ENCODE data around the gene PERP.
"Not testable (repeated sequence)": the region's sequence is repeated elsewhere in the genome, so short reads cannot be mapped to it uniquely, and the experiment has no call there.

Gene PERP

GRCh38 chr6:138105446-138105845, 1.8 kb downstream of the PERP start:
- no peak for DNase-seq (ENCODE audit: low read depth)

DNA sequence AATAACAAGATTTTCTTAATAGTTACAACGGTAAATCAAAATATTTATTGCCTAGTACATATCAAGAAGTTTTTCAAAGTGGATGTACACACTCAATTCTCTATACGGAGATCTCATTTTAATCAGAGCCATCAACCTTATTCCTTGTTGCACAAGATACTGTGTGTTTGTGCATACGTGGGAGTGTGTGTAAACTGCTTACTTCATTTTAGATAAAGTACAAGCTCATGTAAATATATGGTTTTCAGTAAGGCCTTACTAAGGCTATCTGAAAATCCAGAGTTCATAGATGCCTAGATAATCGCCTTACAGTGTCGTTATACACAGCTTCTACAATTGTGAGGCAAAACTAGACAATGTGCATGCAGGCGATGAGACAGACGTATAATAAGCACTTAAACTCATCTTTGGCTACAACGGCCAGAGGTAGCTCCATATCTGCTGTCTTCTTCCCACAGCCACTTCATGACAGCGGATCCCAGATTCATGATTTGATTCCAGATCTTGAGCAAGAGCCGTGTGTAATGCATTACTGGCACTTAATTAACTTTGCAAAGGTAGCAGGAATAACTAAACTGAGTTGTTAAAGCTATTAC, 2.5 kb downstream of the PERP start:
- no peak for DNase-seq (ENCODE audit: low read depth)

DNA sequence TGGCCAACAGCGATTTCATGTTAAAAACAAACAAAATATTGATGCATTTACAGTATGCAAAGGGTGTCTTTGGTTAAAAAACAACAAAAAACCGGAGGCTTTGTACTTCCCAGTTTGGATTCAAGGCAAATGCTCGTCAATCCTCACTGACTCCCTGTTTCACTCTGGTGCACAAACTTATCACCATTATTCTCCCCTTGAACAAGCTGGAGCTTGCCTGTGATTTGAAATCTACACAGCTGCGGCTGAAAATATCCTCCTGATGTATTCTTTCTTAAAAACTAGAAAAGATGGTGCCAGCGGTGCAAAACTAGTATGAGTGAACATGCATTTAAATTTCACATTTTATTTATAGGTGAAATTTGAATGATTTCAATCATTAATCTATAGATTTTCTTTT, 3.3 kb downstream of the PERP start:
- DNase-seq (ENCODE audit: low read depth) = no peak

DNA sequence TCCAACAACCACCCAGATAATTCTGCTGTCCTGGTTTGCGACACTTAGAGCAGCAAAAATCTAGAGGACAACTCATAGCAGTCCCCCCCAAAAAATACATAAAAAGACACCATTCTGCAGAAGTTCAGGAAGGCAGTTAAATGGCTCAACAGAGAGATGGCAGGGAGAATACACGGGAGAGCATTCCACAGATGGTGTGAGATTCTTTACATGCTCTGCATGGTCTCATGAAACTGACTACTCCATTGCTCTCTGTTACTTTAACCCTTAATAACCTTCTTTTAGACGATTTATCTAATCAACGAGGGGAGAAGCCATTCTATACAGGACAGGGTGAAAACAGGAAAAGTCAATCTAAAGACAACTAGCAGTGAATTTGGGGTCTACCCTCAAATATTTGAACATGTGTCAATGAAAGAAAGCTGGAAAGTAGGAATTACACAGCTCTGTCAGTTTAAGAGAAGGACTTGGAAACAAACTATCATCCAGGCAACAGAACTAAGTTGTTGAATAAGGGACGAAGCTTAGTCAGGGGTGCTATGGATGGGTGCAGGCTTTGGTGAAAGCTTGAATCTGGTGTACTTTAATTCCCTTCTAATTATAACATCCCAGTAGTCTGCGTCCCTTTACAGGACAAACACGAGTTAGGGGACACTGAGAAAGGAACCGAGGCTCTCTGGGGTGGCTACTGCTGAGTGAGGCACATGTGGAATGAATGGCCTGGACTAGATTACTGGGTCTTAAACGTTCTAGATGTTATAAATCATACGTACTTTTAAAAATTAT, 5.1 kb downstream of the PERP start:
- no peak for DNase-seq (ENCODE audit: low read depth)

GRCh38 chr6:138099832-138100231, 7.4 kb downstream of the PERP start:
- DNase-seq (ENCODE audit: low read depth) = no peak

DNA sequence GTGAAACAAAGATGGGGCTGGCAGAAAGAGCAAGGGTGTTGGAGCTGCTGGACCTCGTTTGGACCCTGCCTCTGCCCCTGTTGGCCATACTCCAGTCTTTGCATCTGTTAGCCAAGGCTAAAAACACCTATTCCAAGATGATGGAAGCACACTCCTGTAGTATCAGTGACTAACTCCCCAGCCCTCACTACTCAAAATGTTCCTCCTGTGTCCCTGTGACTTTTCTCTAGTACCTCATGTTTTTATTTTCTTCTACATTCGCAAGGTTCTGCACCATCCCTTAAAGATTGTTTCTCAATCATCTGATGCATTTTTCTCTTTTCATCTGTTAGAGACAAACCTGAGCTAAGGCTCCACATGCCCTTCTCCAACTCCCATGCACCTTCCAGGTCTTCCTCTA, 8.9 kb downstream of the PERP start:
- no peak for DNase-seq (ENCODE audit: low read depth)

- no peak for DNase-seq (ENCODE audit: low read depth)
Observed at GRCh38 chr6:138094260-138094659, 13.0 kb downstream of the PERP start.

GRCh38 chr6:138093632-138094031, 13.6 kb downstream of the PERP start:
- DNase-seq (ENCODE audit: low read depth) = no peak

DNA sequence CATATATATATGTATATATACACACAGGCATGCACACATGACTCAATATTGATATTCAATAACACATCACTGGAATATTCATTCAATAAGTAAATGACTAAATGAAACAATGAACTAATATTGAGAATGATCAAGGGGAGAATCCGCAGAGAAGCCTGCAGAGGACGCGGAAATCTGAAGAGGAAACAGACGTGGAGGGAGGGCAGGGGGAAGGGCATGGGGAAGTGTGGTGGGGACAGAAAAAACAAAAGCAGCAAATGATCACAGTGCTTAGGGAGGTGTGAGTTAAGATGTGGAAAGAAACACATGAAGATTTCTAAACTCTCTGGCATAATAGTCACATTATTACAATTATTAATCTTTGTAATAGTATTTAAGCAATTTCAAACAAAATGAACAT, 14.5 kb downstream of the PERP start:
- DNase-seq (ENCODE audit: low read depth) = no peak

DNA sequence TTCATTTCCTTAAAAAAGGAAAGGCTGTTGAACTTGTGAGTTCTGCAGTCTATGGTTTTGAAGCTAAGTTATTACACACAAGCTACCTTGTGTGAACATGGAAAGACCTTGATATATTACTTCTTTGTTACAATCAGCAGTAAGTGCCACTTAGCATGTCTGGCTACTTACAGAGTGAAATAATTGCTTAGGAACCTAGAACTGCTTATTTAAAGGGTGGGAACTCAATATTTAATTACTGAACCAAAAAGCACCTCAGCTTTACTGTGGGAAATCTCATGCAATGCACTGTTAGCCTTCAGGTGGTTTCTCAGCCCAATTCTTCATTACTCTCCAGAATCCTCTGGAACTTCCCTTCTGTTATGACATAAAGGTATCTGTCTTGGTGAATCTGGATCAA, 17.9 kb downstream of the PERP start:
- no peak for DNase-seq (ENCODE audit: low read depth)

GRCh38 chr6:138088326-138088762, 18.9 kb downstream of the PERP start:
- no peak for DNase-seq (ENCODE audit: low read depth)

DNA sequence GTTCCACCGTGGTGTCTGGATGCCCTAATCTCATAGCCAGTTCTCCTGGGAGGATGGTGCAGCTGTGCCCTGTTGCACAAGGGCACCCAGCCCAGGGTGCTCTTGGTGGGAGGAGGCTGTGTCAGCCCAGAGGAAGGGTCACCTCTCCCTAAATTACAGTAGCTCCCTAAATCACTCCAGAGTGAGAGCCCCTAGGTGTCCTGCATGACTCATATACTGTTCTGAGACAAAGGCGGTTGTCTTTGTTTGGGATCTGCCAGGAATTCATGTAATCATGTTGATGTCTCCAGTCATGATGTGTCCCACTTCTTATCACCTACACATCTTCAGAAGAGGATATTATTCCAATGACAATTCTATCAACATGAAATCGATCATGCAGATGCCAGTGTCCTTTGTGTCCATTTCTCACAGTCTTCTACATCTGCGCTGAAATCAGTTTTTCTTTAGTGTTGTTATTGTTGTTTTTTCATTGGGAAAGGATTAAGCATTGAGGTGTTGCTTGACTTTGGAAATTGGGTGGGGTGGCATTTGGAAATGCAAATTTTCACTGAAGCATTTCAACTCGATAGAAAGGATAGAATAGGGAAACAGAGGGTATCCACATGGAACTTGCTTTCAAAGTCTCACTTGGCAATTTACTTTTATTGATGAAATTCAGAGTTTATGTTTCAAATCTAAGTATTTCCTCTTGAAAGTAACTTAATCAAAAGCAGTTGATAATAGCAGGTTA, 19.5 kb downstream of the PERP start:
- DNase-seq (ENCODE audit: low read depth) = no peak

- no peak for DNase-seq (ENCODE audit: low read depth)
Observed at GRCh38 chr6:138086573-138087196, 20.5 kb downstream of the PERP start.

DNA sequence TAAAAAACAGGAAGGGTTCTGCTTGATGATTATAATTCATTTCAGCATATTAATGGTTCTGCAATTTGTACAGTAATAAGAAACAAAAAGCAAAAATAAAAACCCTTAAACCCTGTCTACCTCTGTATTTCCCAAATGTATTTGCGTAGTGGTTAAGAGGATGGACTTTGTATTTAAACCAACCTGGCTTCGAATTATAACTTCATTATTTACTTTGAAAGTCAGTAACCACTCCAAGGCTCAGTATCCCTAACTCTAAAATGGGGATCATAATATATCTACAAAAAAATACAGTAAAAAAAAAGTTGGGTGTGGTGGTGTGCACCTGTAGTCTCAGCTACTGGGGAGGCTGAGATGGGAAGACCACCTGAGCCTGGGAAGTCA, 21.4 kb downstream of the PERP start:
- DNase-seq (ENCODE audit: low read depth) = no peak

DNA sequence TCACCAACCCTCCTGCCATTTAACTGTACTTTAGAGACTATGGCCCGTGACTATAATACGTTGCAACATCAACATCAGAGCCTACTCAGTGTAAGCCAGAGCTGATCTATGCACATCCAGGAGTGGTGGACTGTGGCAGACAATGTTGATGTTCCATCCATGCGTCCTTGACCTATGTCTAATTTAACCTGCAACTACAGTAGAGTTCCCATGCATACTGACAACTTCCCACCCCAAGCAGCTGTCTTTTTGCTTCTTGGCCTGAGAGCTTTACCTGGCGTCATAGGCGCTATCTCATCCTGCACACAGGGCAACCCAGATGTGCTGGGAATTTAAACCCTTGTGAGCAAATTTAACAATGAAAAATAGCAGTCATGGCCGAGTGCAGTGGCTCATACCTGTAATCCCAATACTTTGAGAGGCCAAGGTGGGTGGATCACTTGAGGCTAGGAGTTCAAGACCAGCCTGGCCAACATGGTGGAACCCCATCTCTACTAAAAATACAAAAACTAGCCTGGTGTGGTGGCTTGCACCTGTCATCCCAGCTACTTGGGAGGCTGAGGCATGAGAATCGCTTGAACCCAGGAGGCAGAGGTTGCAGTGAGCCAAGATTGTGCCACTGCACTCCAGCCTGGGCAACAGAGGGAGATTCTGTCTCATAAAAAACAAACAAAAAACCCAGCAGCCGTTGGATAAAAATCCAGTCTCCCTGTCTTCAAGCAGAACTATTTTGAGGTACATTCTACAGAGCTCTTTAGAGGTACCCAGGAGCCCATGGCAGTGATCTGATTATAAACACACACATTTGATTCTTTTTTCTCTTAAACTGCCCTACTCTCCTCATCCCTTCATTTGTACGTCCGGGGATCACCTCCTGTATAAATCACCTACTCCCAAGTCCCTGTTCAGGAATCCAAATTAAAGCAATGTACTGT, 22.0 kb downstream of the PERP start:
- no peak for DNase-seq (ENCODE audit: low read depth)

DNA sequence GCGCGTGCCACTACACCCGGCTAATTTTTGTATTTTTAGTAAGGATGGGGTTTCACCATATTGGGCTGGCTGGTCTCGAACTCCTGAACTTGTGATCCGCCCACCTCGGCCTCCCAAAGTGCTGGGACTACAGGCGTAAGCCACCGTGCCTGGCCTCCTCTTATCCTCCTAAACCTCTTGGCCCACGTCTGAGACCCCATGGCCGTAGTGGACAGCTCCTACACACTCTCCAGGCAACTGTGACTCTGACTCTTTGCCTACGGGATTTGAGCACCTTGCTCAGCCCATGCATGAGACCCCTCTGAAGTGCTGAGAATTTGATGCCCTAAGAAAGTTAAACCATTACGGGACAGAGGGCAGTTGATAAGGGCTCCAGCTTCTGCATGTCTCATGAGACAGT, 25.0 kb downstream of the PERP start:
- no peak for DNase-seq (ENCODE audit: low read depth)

DNA sequence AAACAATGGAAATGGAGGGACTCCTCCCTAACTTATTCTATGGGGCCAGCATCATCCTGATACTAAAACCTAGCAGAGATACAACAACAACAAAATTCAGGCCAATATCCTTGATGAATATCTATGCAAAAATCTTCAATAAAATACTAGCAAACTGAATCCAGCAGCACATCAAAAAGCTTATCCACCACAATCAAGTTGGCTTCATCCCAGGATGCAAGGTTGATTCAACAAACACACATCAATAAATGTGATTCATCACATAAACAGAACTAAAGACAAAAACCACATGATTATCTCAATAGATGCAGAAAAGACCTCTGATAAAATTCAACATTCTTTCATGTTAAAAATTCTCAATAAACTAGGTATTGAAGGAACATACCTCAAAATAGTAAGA, 27.7 kb downstream of the PERP start:
- DNase-seq (ENCODE audit: low read depth) = not testable (repeated sequence)

DNA sequence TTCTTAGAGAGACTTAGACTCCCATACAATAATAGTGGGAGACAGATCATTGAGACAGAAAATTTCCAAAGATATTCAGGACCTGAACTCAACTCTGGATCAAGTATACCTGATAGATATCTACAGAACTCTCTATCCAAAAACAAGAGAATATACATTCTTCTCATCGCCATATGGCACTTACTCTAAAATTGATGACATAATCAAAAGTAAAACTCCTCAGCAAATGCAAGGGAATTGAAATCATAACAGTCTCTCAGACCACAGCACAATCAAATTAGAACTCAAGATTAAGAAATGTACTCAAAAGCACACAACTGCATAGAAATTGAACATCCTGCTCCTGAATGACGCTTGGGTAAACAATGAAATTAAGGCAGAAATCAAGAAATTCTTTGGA, 28.7 kb downstream of the PERP start:
- no peak for DNase-seq (ENCODE audit: low read depth)

DNA sequence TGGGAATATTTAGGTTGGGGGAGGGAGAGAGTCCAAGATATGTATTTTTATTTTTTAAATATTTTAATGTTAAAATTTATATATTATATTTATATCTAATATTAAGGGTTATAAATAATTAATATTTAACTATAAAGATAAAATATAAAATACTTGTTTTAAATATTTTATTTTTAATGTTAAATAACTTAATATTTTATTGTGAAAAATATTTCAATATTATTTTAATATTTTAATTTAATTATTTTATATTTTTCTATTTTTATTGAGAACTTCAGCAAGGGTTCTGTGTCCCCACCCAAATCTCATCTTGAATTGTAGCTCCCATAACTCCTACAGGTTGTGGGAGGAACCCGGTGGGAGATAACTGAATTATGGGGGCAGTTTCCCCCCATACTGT, 34.0 kb downstream of the PERP start:
- DNase-seq (ENCODE audit: low read depth) = no peak

DNA sequence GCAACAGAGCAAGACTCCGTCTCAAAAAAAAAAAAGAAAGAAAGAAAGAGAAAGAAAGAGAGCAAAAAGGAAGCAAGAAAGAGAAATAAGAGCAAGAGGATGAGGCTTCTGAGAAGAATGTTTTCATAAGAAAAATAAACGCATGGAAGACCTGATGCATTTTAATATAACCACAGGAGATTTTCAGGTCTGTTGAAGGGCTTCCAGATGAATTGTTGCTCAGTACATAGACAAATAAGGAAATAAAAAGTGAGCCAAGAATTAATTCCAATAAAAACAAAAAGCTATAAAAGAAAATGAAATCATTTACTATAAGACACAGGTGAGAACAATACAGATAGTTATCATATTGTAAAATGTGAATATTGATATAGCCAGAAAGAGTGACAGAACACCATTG, 43.5 kb downstream of the PERP start:
- DNase-seq (ENCODE audit: low read depth) = no peak

GRCh38 chr6:138054982-138055381, 52.2 kb downstream of the PERP start:
- DNase-seq (ENCODE audit: low read depth) = no peak

GRCh38 chr6:138052783-138053182, 54.4 kb downstream of the PERP start:
- DNase-seq (ENCODE audit: low read depth) = no peak

All from stimulated activated CD4-positive, alpha-beta T cell treated with anti-CD3 and anti-CD28 coated beads, Interleukin-2, amount 100 ng/mL, for 4 hours (primary cell).